HG02840 (cell line): ENCODE measurements around the gene OR52K1.

Experiments used
- ATAC-seq: cut with Tn5 transposase; IDR thresholded peaks from one replicate; pipeline ENCODE4 v1.9.1; 2021; ENCODE audit warnings: mild to moderate bottlenecking, moderate library complexity, moderate number of reproducible peaks; ENCODE audit not compliant: unreplicated experiment, low FRiP score

OR52K1 gene

GRCh38 chr11:4482445-4482844 is at the start of gene OR52K1:
TSS of gene OR52K1 (plus strand) at chr11:4482646. CDS start at chr11:4488901, 6,255 bp downstream.
- no peak for ATAC-seq

GRCh38 chr11:4433856-4434255 is 48.6 kb upstream of the OR52K1 start:
- ATAC-seq, result no peak

DNA sequence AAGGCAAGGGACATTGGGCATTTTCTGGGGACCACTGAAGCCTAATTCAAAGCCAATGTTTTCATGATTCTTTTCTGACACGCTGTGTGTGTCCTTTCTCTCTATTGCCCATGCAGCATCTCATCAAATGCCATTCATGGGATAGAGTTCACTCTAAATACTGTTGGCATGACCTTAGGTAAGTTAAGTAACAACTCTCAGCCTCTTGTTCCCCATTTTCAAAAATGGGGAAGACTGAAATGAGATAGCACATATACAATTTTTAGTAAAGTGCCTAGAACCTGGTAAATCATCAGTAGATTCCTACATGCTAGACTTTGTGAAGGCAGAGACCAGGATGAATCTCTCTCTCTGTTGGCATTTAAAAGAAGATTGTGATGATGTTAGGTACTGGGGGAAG is 46.0 kb upstream of the OR52K1 start:
- no peak for ATAC-seq

GRCh38 chr11:4441515-4441914 is 40.9 kb upstream of the OR52K1 start:
- ATAC-seq, result no peak

DNA sequence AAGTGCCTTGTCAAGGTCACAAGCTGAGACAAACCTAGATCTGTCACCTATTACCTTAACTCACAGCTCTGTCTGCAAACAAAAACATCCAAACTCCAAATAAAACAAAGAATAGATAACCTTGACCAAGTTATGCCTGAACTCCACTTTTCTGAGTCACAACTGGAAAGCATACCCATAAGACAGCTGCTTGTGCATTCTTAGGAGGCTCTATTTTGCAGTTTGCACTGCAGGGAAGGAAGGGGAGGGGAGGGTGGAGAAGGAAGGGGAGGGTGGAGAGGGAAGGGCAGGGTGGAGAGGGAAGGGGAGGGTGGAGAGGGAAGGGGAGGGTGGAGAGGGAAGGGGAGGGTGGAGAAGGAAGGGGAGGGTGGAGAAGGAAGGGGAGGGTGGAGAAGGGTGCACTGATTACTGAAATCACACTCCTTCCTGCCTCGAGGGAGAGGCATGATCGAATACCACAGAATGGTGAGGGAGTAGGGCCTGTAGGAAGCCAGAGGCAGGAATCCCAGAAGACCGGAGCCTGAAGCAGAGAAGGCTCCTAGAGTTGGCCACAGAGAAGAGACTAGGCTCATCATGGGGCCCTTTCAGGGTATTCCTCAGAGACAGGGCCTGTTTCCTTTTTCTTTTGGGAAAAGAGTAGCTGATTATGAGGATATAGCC is 39.1 kb upstream of the OR52K1 start:
- no peak for ATAC-seq

DNA sequence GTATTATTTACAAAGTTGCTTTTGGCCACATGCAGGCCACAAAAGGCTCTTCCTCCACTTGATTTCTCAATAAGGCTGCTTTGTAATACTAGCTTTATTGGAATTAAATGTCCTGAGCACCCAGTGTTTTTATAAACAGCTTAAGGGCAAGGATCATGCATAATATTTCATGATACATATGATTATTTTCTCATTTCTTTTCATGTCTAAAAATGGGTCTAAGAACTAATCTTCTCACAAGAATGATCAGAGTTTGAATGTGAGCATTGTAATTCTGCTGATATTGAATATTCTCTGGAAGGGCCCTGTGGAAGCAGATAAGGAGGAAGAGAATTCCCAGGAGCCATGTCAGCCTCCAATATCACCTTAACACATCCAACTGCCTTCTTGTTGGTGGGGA is 33.5 kb upstream of the OR52K1 start, which contains the start of gene OR52K2:
TSS of gene OR52K2 (plus strand) at position 301 of the 400 bp plus-strand sequence. CDS start at position 346, 45 bp downstream.
- no peak for ATAC-seq

DNA sequence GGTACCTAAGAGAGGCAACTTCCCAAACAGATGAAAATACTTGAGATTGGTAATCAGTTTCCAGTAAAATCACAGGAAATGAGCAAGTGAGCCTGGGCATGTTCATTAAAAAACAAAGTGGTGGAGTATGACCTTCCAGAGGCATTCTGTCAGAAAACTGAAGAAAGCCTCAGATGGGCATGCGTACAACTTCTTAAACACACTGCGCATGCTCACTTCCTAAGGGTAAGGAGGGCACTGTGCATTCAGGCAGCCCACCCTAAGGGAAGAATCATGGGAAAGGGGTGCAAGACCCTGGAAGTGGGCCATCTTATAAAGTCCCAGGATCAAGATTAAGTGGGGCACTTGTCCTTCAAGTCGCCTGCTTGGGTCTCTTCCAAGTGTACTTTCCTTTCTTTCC is 29.3 kb upstream of the OR52K1 start:
- ATAC-seq, result no peak

GRCh38 chr11:4454021-4454420 is 28.4 kb upstream of the OR52K1 start:
- no peak for ATAC-seq

- ATAC-seq, result no peak
Measured at GRCh38 chr11:4455419-4455818, 27.0 kb upstream of the OR52K1 start.

- ATAC-seq, result peak; percentile 90
Measured at GRCh38 chr11:4459500-4459899, 22.9 kb upstream of the OR52K1 start.

DNA sequence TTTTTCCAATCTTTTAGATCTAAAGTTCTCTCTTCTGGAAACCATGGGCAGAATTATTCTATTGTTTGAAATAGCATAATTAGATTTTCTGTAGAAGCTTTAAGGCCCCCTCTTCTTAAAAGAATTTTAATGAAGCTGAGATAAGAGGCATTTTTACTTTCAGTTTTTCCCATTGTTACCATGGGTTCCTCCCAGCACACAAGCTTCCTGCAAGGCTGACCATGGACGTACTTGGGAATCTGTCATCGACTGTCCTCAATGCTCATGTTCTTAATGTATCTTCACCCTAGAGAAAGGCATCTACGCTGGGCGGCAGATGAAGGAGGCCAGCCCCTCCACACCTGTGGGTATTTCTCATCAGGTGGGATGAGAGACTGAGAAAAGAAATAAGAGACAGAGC is 22.3 kb upstream of the OR52K1 start:
- ATAC-seq, result no peak

DNA sequence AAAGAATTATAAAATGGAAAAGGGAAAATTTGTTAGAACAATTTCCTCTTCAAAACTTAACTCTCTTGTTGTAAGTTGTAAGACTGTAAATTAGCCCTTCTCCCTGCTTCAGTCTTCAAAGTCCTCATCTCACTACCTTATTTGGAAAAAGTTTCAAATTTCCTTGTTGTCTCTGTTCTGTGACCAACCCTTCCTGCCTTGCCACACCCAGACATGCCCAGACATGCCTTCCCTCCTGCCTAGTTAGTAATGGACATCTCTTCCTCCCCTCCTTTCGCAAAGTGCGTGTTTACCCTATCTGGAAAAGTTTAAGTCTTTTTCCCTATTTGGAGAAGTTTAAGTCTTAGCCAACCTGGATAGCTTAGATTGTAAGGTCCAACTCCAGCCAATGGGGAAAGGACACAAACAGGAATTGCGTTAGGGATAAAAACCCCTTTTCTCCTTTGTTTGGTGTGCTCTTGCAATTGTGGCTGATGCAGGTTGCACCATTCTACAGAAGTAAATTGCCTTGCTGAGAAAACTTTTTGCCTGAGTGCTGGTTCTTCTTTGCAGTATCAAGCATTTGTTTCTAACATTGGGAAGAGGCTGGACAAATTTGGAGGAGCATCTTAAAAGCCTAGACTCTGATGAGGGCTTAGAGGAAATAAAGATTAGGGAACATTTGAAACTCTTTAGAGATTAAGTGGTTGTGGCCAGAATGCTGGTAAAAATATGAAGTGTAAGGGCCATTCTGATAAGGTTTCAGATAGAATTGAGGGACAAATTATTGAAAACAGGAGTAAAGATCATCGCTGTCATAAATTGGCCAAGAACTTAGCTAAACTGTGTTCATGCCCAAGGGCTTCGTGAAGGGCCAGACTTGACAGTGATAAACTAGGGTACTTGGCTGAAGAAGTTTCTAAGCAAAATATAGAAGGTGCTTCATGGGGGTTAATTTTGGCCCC is 18.0 kb upstream of the OR52K1 start:
- ATAC-seq, result no peak

GRCh38 chr11:4465407-4465806 is 17.0 kb upstream of the OR52K1 start:
- ATAC-seq, result no peak

GRCh38 chr11:4466131-4466870 is 16.1 kb upstream of the OR52K1 start:
- no peak for ATAC-seq

GRCh38 chr11:4466871-4467442 is 15.5 kb upstream of the OR52K1 start:
- no peak for ATAC-seq

DNA sequence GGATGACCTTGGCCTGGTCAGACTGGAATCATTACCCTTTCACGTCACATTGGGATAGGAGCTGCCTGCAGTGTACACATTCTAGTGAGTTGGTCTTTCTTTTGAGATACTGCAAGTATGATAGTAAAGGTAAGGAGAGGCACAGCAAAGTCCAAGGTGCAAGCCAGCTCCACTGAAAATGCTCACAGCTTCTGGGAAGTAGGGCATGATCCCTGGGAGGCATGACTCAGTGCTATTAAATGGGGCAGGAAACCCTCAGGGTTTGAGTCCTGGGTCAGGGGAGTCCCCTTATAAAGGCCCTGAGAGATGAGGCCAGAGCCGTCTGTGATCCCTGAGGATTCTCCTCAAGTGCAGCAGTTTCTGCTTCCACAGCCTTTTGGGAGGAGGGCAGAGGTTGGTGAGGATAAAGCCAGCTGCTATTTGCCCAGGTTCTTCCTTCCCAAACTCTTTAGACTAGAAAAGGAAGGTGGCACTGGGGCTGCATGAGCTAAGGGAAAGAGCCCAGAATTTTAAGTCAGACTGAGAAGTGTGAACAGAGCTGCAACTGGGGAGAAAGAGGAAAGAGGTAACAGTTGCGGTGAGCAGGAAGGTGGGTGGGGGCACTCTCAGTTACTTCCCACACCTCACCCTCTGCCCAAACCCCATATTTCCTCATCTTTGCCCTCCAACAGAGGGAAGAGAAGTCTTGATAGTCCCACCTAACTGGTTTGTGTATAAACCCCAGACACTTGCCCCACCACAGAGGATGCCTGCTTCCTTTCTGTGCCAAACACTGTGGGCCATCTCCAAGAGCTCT is 14.4 kb upstream of the OR52K1 start:
- ATAC-seq, result no peak

DNA sequence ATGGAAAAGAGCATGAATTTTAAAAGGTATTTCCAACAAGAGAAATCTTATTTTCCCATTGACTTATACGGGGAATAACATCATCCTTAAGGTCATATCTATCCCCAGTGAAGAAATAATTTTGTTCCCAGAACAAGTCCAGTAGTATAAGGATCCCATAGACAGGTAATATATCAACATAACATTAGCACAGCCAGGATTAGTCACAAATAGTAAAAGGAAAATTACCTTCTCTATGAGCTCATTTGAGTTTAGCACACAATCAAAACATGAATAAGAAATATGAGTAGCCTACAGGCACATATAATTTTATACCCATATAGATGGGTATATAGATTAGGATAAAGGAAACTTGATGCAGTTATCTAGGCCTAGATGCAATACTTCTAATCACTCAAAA is 2.8 kb upstream of the OR52K1 start:
- ATAC-seq, result no peak

GRCh38 chr11:4480577-4481239 is 1.7 kb upstream of the OR52K1 start:
- no peak for ATAC-seq

- ATAC-seq, result no peak
Measured at GRCh38 chr11:4481240-4481582, 1.2 kb upstream of the OR52K1 start.
